Measurements from ENCODE around the gene C12orf75. TPM values are rescaled to one million over a fixed set of nuclear protein-coding genes. Genes with fewer than 3 reads are reported as not detected.

Gene C12orf75
- total and polyA plus RNA-seq, 10 of the 15 experiments (the other 5 are each of a cell fraction or from before 2014, with no cell fraction given), result 40.7 to 411 (median 159) TPM

- BruUV-seq (replicated peaks), result no TSS peak
- H3K9me3 ChIP-seq (replicated peaks; ENCODE audit: control insufficient read depth, insufficient read depth, low read length), result no peaks in the 10 kb centered on the region
- DNase-seq (ENCODE audit: low read depth, low spot score) (no peak), FAIRE-seq (no peak), ATAC-seq (no peak)
- no peak overlapping the region for H2AFZ ChIP-seq (ENCODE audit: control insufficient read depth, low read depth, low read length)
- ChIA-PET POLR2A (no interaction called here), SMC1A (ENCODE audit: uncharacterized antibody, unreplicated experiment) (interaction anchor here (1.4 kb wide), 1 partner anchor 101 kb away, joined by 3 read pairs; no protein-coding TSS in a partner anchor), CTCF (interaction anchor here (2.5 kb wide), 1 partner anchor 102 kb away, joined by 13 read pairs; no protein-coding TSS in a partner anchor), RAD21 (ENCODE audit: unreplicated experiment) (no interaction called here)
- H3K4me2 ChIP-seq (ENCODE audit: control insufficient read depth, insufficient read depth), result no peak overlapping the region
- in situ Hi-C loops (cut with MboI), result loop anchor here (5.0 kb wide), 1 partner anchor 101 kb away; no protein-coding TSS in a partner anchor
- TF ChIP-seq RELB (IDR thresholded peaks at IDR 0.05; ENCODE audit: low read depth), result no peak
- TF ChIP-seq ZNF217 (IDR thresholded peaks at IDR 0.05), result no peak
- no peak for TF ChIP-seq ZZZ3 (IDR thresholded peaks at IDR 0.05; ENCODE audit: control insufficient read depth, insufficient read length, low read depth)
- no peak for TF ChIP-seq CHD4 (IDR thresholded peaks at IDR 0.05)
- TF ChIP-seq NFYB (IDR thresholded peaks at IDR 0.05; ENCODE audit: insufficient read depth, low read depth, low read length), result no peak
- TF ChIP-seq SMAD1 (IDR thresholded peaks at IDR 0.05; ENCODE audit: low read depth, partially characterized antibody), result no peak
- no peaks in the 10 kb centered on the region for H4K20me1 ChIP-seq (ENCODE audit: control insufficient read depth, insufficient read depth)
- no peak overlapping the region for H3K27ac ChIP-seq (ENCODE audit: control insufficient read depth, insufficient read depth)
- WGBS (ENCODE audit: insufficient coverage, insufficient replicate concordance, low lambda C conversion rate, missing lambda C conversion rate), result 51% methylated on average over 6 of the region's 6 CpGs
- intact Hi-C loops (cut with micrococcal nuclease; ENCODE audit: unreplicated experiment), result no loop called here
- no peak overlapping the region for H3K9ac ChIP-seq (ENCODE audit: control insufficient read depth, insufficient read depth, low read length)
- no peaks in the 10 kb centered on the region for H3K4me1 ChIP-seq (ENCODE audit: control insufficient read depth, insufficient read depth, low read length)
- H3K36me3 ChIP-seq (ENCODE audit: control insufficient read depth in 2 of 2, insufficient read depth in 2 of 2, low read length in 1 of 2), result no peaks in the 10 kb centered on the region
- no peaks in the 10 kb centered on the region for H3K79me2 ChIP-seq (ENCODE audit: control insufficient read depth, insufficient read depth, low read length)
- H3K4me3 ChIP-seq, result no peak overlapping the region
- no peaks in the 10 kb centered on the region for H3K27me3 ChIP-seq (replicated peaks in 1 of 2; ENCODE audit: control insufficient read depth in 2 of 2, insufficient read depth in 2 of 2, low read length in 1 of 2)
Measured at GRCh38 chr12:105280966-105281693, 49.4 kb upstream of the C12orf75 start.
